Liver (tissue), 9 donors: ENCODE measurements around the gene DDAH2. TPM values are rescaled to one million over a fixed set of nuclear protein-coding genes. Genes with fewer than 3 reads are reported as not detected.
"Not testable (repeated sequence)": the region's sequence is repeated elsewhere in the genome, so short reads cannot be mapped to it uniquely, and the experiment has no call there.

Source experiments
- DNase-seq: peaks from one replicate; pipeline ENCODE4 v3.0.0-alpha.2; 2017; ENCODE audit warnings: low spot score
- H3K27ac ChIP-seq, 2 donors: one replicate each; pipeline ENCODE4 v1.7.0; 2013; ENCODE audit warnings: inconsistent platforms in 2 of 2, low read length in 2 of 2, control low read depth in 1 of 2, low read depth in 1 of 2, mild to moderate bottlenecking in 1 of 2
- H3K27me3 ChIP-seq, 4 donors: one replicate each; pipeline versions ENCODE4 v1.6.1 to v1.7.0; 2013; ENCODE audit warnings: low read length in 3 of 4, inconsistent platforms in 1 of 4, mild to moderate bottlenecking in 1 of 4, moderate library complexity in 1 of 4; ENCODE audit not compliant: control insufficient read depth in 4 of 4, insufficient read depth in 4 of 4
- H3K36me3 ChIP-seq, 4 donors: one replicate each; pipeline versions ENCODE4 v1.6.1 to v1.7.0; 2013; ENCODE audit warnings: low read length in 3 of 4, mild to moderate bottlenecking in 3 of 4, low read depth in 1 of 4, moderate library complexity in 1 of 4; ENCODE audit not compliant: control insufficient read depth in 4 of 4, insufficient read depth in 3 of 4
- H3K4me1 ChIP-seq, 4 donors: one replicate each; pipeline versions ENCODE4 v1.6.1 to v1.7.0; 2013; ENCODE audit warnings: low read length in 3 of 4, mild to moderate bottlenecking in 3 of 4, moderate library complexity in 1 of 4; ENCODE audit not compliant: control insufficient read depth in 4 of 4, insufficient read depth in 4 of 4
- H3K4me3 ChIP-seq, 3 donors: one replicate each; pipeline versions ENCODE4 v1.6.1 to v1.7.0; 2013; ENCODE audit warnings: low read length in 3 of 3, control low read depth in 1 of 3, low read depth in 1 of 3, mild to moderate bottlenecking in 1 of 3
- H3K9ac ChIP-seq, 2 donors: one replicate each; pipeline ENCODE4 v1.7.0; 2013; ENCODE audit warnings: low read length in 2 of 2, mild to moderate bottlenecking in 2 of 2, moderate library complexity in 2 of 2, control low read depth in 1 of 2, low read depth in 1 of 2
- H3K9me3 ChIP-seq, 4 donors: one replicate each; pipeline versions ENCODE4 v1.6.1 to v1.7.0; 2013; ENCODE audit warnings: low read length in 3 of 4; ENCODE audit not compliant: control insufficient read depth in 4 of 4
- EGR1 ChIP-seq, 2 donors: IDR thresholded peaks; 2 replicates each; pipeline ENCODE4 v1.6.1; 2016 to 2018; ENCODE audit warnings: antibody characterized with exemption in 2 of 2, low read depth in 2 of 2
- FOXA2 ChIP-seq: IDR thresholded peaks from 2 replicates; pipeline ENCODE4 v1.6.1; 2016; ENCODE audit warnings: antibody characterized with exemption
- GABPA ChIP-seq, 2 donors: IDR thresholded peaks in 1 of 2; conservative IDR thresholded peaks in 1 of 2; 2 replicates each; pipeline ENCODE4 v1.6.1; 2016; ENCODE audit warnings: antibody characterized with exemption in 2 of 2, mild to moderate bottlenecking in 1 of 2, moderate library complexity in 1 of 2
- HNF4A ChIP-seq, 2 donors: conservative IDR thresholded peaks; 2 replicates each; pipeline ENCODE4 v1.6.1; 2016; ENCODE audit warnings: antibody characterized with exemption in 2 of 2, mild to moderate bottlenecking in 2 of 2
- HNF4G ChIP-seq: IDR thresholded peaks from 2 replicates; pipeline ENCODE4 v1.6.1; 2016; ENCODE audit warnings: antibody characterized with exemption
- NR2F2 ChIP-seq: IDR thresholded peaks from 2 replicates; pipeline ENCODE4 v1.6.1; 2016; ENCODE audit warnings: antibody characterized with exemption
- RAD21 ChIP-seq, 2 donors: IDR thresholded peaks; 2 replicates each; pipeline ENCODE4 v1.6.1; 2016; ENCODE audit warnings: antibody characterized with exemption in 2 of 2, mild to moderate bottlenecking in 2 of 2
- RXRA ChIP-seq, 2 donors: IDR thresholded peaks; 2 replicates each; pipeline ENCODE4 v1.6.1; 2017 to 2018; ENCODE audit warnings: antibody characterized with exemption in 2 of 2, mild to moderate bottlenecking in 1 of 2
- SP1 ChIP-seq: IDR thresholded peaks from 2 replicates; pipeline ENCODE4 v1.6.1; 2018; ENCODE audit warnings: antibody characterized with exemption, mild to moderate bottlenecking
- TAF1 ChIP-seq: conservative IDR thresholded peaks from 2 replicates; pipeline ENCODE4 v1.6.1; 2016; ENCODE audit warnings: antibody characterized with exemption, mild to moderate bottlenecking
- WGBS: extraction: QIAGEN DNeasy Blood & Tissue Kit; methylation state at CpG from one replicate; pipeline ENCODE4 v1.1.7; 2013; 5-methylcytosine and 5-hydroxymethylcytosine counted together
- polyA plus RNA-seq, 2 donors: library from polyadenylated mRNA; stranded (reverse) in 1 of 2; unstranded in 1 of 2; fragments of 200-250 nt in 1 of 2; fragments of >200 nt in 1 of 2; fragmentation: Nextera tagmentation in 1 of 2; extraction: Ambion mirVana in 1 of 2; gene quantifications; one replicate each; pipeline versions ENCODE4 v1.2.1 to v1.2.3, GENCODE V29; 2013 to 2015
- total RNA-seq, 2 donors: library from RNA; depleted of rRNA; stranded (reverse); fragments of >200 nt; gene quantifications; one replicate each; pipeline ENCODE4 v1.2.3, GENCODE V29; 2014
- TF ChIP-seq, protein P1 (sequence below): IDR thresholded peaks from 2 replicates; pipeline ENCODE4 v1.6.1; 2016; ENCODE audit warnings: antibody characterized with exemption
- TF ChIP-seq, protein P2 (sequence below): IDR thresholded peaks from 2 replicates; pipeline ENCODE4 v1.6.1; 2016; ENCODE audit warnings: antibody characterized with exemption, mild to moderate bottlenecking
- TF ChIP-seq, protein P3 (sequence below): IDR thresholded peaks from 2 replicates; pipeline ENCODE4 v1.6.1; 2016; ENCODE audit warnings: antibody characterized with exemption
- donor health status: healthy.
- donor health status: healthy.
- donor health status: healthy.
- donor health status: healthy.
- donor health status: healthy.

Gene DDAH2
- total and polyA plus RNA-seq, 4 donors = 19.8 to 31.4 (median 23.2) TPM

DNA sequence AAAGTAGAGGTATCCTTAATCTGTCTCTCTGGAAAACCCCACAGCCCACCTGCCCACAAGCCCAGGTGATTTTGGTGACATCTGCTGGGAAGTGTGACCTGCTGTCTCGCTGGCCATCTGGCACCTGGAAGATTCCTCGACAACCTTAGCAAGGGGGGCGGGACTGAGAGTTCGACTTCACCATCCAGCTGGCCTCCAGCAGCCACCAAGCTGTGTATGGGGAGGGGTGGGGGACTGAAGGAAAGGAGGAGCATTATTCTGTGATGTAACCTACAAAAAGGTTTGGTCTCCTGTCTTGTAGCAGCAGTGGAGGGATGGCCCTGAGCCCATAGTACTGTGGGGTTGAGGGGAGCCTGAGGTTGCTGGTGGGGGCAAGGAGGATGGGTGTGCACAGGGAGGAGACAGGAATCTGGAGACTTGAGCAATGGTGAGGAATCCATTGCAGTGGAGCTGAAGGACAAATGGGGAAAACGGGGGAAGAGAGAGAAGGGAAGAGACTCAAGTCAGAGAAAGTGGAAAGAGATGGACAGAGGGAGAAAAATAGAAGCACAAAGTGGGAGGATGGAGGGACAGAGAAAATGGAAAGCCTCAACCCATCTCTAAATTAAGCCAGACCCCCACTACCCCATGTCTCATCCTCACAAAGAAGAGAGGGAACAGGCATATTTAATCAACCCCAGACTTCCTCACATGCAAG, 18.4 kb downstream of the DDAH2 start (continued):
- TF ChIP-seq, protein P1, sequence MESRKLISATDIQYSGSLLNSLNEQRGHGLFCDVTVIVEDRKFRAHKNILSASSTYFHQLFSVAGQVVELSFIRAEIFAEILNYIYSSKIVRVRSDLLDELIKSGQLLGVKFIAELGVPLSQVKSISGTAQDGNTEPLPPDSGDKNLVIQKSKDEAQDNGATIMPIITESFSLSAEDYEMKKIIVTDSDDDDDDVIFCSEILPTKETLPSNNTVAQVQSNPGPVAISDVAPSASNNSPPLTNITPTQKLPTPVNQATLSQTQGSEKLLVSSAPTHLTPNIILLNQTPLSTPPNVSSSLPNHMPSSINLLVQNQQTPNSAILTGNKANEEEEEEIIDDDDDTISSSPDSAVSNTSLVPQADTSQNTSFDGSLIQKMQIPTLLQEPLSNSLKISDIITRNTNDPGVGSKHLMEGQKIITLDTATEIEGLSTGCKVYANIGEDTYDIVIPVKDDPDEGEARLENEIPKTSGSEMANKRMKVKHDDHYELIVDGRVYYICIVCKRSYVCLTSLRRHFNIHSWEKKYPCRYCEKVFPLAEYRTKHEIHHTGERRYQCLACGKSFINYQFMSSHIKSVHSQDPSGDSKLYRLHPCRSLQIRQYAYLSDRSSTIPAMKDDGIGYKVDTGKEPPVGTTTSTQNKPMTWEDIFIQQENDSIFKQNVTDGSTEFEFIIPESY = no peak
- TF ChIP-seq RAD21 (IDR thresholded peaks at IDR 0.05) = no peak

GRCh38 chr6:31709157-31709556, 19.9 kb downstream of the DDAH2 start:
- H3K4me3 ChIP-seq, H3K27me3 ChIP-seq, H3K9ac ChIP-seq, H3K27ac ChIP-seq, H3K36me3 ChIP-seq, H3K9me3 ChIP-seq, H3K4me1 ChIP-seq, DNase-seq: not testable (repeated sequence)
- WGBS = 84% methylated on average over 11 of the region's 11 CpGs

- no peaks in the 10 kb centered on the region for H3K36me3 ChIP-seq
Measured at GRCh38 chr6:31708224-31708623, 20.9 kb downstream of the DDAH2 start.

GRCh38 chr6:31707701-31708100, 21.4 kb downstream of the DDAH2 start:
- 83% methylated on average over 10 of the region's 10 CpGs for WGBS
- no peak for DNase-seq
- H3K9me3 ChIP-seq = no peaks in the 10 kb centered on the region
- no peaks in the 10 kb centered on the region for H3K4me1 ChIP-seq
- no peak overlapping the region for H3K9ac ChIP-seq
- H3K27ac ChIP-seq = no peak overlapping the region
- H3K4me3 ChIP-seq = no peak overlapping the region
- H3K27me3 ChIP-seq = no peaks in the 10 kb centered on the region
- no peaks in the 10 kb centered on the region for H3K36me3 ChIP-seq
- TF ChIP-seq NR2F2 (no peak), GABPA (IDR thresholded peaks at IDR 0.05 in 1 of 2, conservative IDR thresholded peaks at IDR 0.05 in 1 of 2) (no peak), TAF1 (no peak)
- TF ChIP-seq, protein P1 = no peak
- TF ChIP-seq, protein P2, sequence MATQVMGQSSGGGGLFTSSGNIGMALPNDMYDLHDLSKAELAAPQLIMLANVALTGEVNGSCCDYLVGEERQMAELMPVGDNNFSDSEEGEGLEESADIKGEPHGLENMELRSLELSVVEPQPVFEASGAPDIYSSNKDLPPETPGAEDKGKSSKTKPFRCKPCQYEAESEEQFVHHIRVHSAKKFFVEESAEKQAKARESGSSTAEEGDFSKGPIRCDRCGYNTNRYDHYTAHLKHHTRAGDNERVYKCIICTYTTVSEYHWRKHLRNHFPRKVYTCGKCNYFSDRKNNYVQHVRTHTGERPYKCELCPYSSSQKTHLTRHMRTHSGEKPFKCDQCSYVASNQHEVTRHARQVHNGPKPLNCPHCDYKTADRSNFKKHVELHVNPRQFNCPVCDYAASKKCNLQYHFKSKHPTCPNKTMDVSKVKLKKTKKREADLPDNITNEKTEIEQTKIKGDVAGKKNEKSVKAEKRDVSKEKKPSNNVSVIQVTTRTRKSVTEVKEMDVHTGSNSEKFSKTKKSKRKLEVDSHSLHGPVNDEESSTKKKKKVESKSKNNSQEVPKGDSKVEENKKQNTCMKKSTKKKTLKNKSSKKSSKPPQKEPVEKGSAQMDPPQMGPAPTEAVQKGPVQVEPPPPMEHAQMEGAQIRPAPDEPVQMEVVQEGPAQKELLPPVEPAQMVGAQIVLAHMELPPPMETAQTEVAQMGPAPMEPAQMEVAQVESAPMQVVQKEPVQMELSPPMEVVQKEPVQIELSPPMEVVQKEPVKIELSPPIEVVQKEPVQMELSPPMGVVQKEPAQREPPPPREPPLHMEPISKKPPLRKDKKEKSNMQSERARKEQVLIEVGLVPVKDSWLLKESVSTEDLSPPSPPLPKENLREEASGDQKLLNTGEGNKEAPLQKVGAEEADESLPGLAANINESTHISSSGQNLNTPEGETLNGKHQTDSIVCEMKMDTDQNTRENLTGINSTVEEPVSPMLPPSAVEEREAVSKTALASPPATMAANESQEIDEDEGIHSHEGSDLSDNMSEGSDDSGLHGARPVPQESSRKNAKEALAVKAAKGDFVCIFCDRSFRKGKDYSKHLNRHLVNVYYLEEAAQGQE = no peak

More at GRCh38 chr6:31708224-31708623, 20.9 kb downstream of the DDAH2 start:
- DNase-seq = no peak
- Histone ChIP-seq H3K9me3 (no peaks in the 10 kb centered on the region), H3K9ac (no peak overlapping the region), H3K27me3 (no peaks in the 10 kb centered on the region), H3K4me3 (no peak overlapping the region), H3K27ac (no peak overlapping the region), H3K4me1 (no peaks in the 10 kb centered on the region)
- WGBS = 96% methylated on average over 3 of the region's 3 CpGs
- TF ChIP-seq RAD21 (IDR thresholded peaks at IDR 0.05) (no peak), SP1 (no peak), EGR1 (IDR thresholded peaks at IDR 0.05; ENCODE audit: low read depth in 2 of 2) (no peak), RXRA (IDR thresholded peaks at IDR 0.05) (no peak), NR2F2 (no peak), HNF4A (conservative IDR thresholded peaks at IDR 0.05) (no peak), HNF4G (no peak), TAF1 (no peak), FOXA2 (no peak)
- TF ChIP-seq, protein P1 = no peak
- TF ChIP-seq, protein P3, sequence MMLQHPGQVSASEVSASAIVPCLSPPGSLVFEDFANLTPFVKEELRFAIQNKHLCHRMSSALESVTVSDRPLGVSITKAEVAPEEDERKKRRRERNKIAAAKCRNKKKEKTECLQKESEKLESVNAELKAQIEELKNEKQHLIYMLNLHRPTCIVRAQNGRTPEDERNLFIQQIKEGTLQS = no peak
